Measurements from ENCODE around the gene ELFN2.
"Not testable (repeated sequence)": the region's sequence is repeated elsewhere in the genome, so short reads cannot be mapped to it uniquely, and the experiment has no call there.

Gene ELFN2

GRCh38 chr22:37410174-37411055, 16.9 kb downstream of the ELFN2 start:
- no peak for DNase-seq (ENCODE audit: low read depth in 2 of 2)

- no peak for DNase-seq (ENCODE audit: low read depth in 2 of 2)
Measured at GRCh38 chr22:37409459-37410050, 17.7 kb downstream of the ELFN2 start.

- DNase-seq (ENCODE audit: low read depth in 2 of 2), result no peak
Measured at GRCh38 chr22:37409031-37409430, 18.2 kb downstream of the ELFN2 start.

- DNase-seq (ENCODE audit: low read depth in 2 of 2), result no peak
Measured at GRCh38 chr22:37407856-37408255, 19.4 kb downstream of the ELFN2 start.

GRCh38 chr22:37406441-37407235, 20.6 kb downstream of the ELFN2 start:
- no peak for DNase-seq (ENCODE audit: low read depth in 2 of 2)

GRCh38 chr22:37404091-37404490, 23.2 kb downstream of the ELFN2 start:
- DNase-seq (ENCODE audit: low read depth in 2 of 2), result no peak

GRCh38 chr22:37403267-37403960, 23.9 kb downstream of the ELFN2 start:
- DNase-seq (ENCODE audit: low read depth in 2 of 2), result no peak

GRCh38 chr22:37402184-37402506, 25.1 kb downstream of the ELFN2 start:
- no peak for DNase-seq (ENCODE audit: low read depth in 2 of 2)

- DNase-seq (ENCODE audit: low read depth in 2 of 2), result no peak
Measured at GRCh38 chr22:37401401-37402183, 25.7 kb downstream of the ELFN2 start.

GRCh38 chr22:37400719-37401118, 26.6 kb downstream of the ELFN2 start:
- no peak for DNase-seq (ENCODE audit: low read depth in 2 of 2)

- not testable (repeated sequence) for DNase-seq (ENCODE audit: low read depth in 2 of 2)
Measured at GRCh38 chr22:37399457-37399856, 27.8 kb downstream of the ELFN2 start.

GRCh38 chr22:37397226-37397625, 30.1 kb downstream of the ELFN2 start:
- DNase-seq (ENCODE audit: low read depth in 2 of 2), result no peak

- DNase-seq (ENCODE audit: low read depth in 2 of 2), result no peak
Measured at GRCh38 chr22:37396488-37397084, 30.7 kb downstream of the ELFN2 start.

GRCh38 chr22:37394341-37394740, 32.9 kb downstream of the ELFN2 start:
- no peak for DNase-seq (ENCODE audit: low read depth in 2 of 2)

GRCh38 chr22:37393746-37394145, 33.5 kb downstream of the ELFN2 start:
- DNase-seq (ENCODE audit: low read depth in 2 of 2), result no peak

GRCh38 chr22:37392721-37393328, 34.5 kb downstream of the ELFN2 start:
- DNase-seq (ENCODE audit: low read depth in 2 of 2), result no peak

- DNase-seq (ENCODE audit: low read depth in 2 of 2), result no peak
Measured at GRCh38 chr22:37391702-37392101, 35.6 kb downstream of the ELFN2 start.

- DNase-seq (ENCODE audit: low read depth in 2 of 2), result no peak
Measured at GRCh38 chr22:37390075-37390474, 37.2 kb downstream of the ELFN2 start.

- no peak for DNase-seq (ENCODE audit: low read depth in 2 of 2)
Measured at GRCh38 chr22:37388538-37388937, 38.7 kb downstream of the ELFN2 start.

- DNase-seq (ENCODE audit: low read depth in 2 of 2), result no peak
Measured at GRCh38 chr22:37387793-37388192, 39.5 kb downstream of the ELFN2 start.
